ENCODE data around the gene MORF4L1.

MORF4L1 gene

DNA sequence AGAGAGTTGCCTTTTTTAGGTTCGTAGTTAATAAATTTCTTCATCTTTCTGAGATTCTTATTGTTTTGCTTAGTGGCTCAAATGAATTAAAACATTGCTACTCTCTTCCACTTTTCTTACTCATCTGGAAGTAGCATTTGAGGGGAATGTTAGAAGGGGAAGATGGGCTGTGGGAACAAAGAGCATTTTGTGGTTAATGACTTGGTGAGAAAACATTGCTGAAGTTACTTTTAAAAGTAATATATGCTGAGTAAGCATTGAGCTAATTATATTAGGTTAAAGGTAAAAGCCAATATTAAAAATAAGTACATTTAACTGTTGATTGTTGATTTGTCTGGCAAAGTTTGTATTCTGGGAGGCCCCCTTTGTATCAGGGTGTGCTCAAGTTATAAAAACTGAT is 5.7 kb downstream of the MORF4L1 start:
- H3K4me3 ChIP-seq (ENCODE audit: low read depth, low read length): no peak overlapping the region
- TF ChIP-seq, protein P1, sequence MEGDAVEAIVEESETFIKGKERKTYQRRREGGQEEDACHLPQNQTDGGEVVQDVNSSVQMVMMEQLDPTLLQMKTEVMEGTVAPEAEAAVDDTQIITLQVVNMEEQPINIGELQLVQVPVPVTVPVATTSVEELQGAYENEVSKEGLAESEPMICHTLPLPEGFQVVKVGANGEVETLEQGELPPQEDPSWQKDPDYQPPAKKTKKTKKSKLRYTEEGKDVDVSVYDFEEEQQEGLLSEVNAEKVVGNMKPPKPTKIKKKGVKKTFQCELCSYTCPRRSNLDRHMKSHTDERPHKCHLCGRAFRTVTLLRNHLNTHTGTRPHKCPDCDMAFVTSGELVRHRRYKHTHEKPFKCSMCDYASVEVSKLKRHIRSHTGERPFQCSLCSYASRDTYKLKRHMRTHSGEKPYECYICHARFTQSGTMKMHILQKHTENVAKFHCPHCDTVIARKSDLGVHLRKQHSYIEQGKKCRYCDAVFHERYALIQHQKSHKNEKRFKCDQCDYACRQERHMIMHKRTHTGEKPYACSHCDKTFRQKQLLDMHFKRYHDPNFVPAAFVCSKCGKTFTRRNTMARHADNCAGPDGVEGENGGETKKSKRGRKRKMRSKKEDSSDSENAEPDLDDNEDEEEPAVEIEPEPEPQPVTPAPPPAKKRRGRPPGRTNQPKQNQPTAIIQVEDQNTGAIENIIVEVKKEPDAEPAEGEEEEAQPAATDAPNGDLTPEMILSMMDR (IDR thresholded peaks at IDR 0.05; ENCODE audit: control insufficient read depth, extremely low read depth, insufficient read depth): no peak
- no peak for DNase-seq (ENCODE audit: low read depth)

DNA sequence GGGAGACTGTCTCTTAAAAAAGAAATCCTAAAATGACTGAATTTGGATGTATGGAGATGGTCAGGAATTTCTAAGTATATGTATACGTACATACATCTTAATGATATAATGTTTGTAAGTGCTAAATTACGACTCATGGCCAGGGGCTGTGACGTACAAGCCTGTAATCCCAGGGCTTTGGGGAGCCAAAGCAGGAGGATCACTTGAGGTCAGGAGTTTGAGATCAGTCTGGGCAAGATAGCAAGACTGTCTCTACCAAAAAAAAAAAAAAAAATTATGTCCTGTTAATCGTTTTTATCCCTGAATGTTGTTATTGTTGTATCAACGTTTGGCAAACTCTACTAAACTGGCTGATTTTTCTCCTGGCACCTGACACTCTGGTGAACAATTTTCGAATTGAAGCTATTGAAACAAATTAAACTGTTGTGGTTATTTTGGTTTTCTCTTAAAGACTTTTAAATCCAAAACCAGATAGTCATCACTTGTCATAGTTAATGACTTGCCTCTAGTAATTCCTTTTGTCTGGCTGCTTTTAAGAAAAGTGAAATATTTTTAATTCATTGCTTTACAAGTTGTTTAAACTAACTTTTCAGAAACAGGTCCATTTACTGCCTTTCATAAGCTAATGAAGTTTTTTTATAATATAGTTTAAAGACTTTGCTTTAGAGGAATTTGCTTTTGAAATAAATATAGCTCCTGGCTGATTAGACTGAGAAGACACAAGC is 7.0 kb downstream of the MORF4L1 start:
- TF ChIP-seq, protein P1 (IDR thresholded peaks at IDR 0.05; ENCODE audit: control insufficient read depth, extremely low read depth, insufficient read depth): no peak
- H3K4me3 ChIP-seq (ENCODE audit: low read depth, low read length): no peak overlapping the region
- DNase-seq (ENCODE audit: low read depth): no peak

DNA sequence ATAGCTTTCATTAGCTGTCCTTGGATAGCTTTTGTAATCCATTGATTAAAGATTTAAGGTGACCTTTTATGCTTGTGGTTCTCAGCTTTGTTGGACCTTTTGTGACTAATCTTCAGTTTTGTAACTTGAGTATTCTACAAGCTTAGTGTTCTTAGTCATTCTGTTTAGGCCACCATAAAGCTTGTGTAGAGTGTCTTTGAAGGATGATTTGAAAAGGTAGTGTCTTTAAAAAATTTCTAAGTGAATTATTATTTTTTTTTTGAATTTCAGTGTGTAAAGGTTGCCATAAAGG is 7.5 kb downstream of the MORF4L1 start:
- TF ChIP-seq, protein P1 (IDR thresholded peaks at IDR 0.05; ENCODE audit: control insufficient read depth, extremely low read depth, insufficient read depth): no peak

DNA sequence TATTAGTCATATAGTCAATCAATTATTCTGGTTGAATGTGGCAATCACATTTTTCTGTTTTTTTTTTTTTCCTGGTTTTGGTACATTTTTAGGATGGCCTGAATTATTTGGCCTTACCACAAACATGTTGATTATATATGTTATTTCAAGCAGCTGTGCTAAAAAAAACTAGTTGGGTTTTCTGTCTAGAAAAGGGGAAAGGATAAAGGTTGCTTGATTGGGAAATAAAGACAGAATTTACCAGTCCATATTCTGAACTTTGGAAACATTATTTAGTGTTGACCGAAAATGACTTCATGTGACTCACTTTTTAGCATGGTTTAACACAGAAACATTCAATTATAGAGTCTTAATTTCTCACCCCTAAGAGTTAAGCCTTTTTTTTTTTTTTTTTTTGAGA is 8.1 kb downstream of the MORF4L1 start:
- no peak for DNase-seq (ENCODE audit: low read depth)
- TF ChIP-seq, protein P1 (IDR thresholded peaks at IDR 0.05; ENCODE audit: control insufficient read depth, extremely low read depth, insufficient read depth): no peak
- no peak overlapping the region for H3K4me3 ChIP-seq (ENCODE audit: low read depth, low read length)

More for the DNA sequence above, 7.5 kb downstream of the MORF4L1 start:
- H3K4me3 ChIP-seq (ENCODE audit: low read depth, low read length): no peak overlapping the region
- no peak for DNase-seq (ENCODE audit: low read depth)

DNA sequence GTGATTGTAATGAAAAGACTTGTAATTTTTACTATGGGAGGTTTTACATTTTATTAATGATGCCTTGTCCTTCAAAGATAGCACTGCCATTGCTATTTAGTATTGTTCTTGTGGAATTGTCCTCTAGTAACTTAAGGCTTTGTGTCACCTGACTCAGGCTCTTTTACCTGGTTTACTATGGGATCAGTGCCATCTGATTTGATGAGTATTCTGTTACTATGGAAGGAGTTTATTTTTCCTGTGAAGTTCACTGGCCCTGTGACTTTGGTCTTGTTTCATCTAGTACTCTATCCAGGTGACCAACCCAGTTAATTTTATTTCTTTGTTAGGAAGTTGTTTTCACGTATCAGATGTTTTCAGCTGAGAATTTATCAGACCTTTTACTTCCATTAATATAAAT is 9.0 kb downstream of the MORF4L1 start:
- no peak overlapping the region for H3K4me3 ChIP-seq (ENCODE audit: low read depth, low read length)
- DNase-seq (ENCODE audit: low read depth): no peak
- TF ChIP-seq, protein P1 (IDR thresholded peaks at IDR 0.05; ENCODE audit: control insufficient read depth, extremely low read depth, insufficient read depth): no peak

DNA sequence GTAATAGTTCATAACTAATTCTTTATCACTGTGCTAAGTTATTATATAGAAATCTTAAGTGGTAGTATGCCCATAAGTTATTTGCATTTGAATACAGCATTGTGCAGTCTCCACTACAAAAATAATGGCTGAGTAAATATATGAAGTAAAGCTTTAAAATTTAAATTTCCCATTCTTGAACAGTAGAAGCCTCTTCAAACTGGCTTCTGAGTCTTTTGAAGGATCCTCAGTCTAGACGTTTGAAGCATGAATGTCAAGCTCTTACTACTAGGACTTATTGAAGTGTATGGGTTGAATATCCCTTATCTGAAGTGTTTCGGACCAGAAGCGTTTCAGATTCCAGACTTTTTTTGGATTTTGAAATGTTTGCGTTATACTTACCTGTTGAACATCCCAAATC is 16.3 kb downstream of the MORF4L1 start:
- TF ChIP-seq, protein P1 (IDR thresholded peaks at IDR 0.05; ENCODE audit: control insufficient read depth, extremely low read depth, insufficient read depth): no peak
- H3K4me3 ChIP-seq (ENCODE audit: low read depth, low read length): no peak overlapping the region

DNA sequence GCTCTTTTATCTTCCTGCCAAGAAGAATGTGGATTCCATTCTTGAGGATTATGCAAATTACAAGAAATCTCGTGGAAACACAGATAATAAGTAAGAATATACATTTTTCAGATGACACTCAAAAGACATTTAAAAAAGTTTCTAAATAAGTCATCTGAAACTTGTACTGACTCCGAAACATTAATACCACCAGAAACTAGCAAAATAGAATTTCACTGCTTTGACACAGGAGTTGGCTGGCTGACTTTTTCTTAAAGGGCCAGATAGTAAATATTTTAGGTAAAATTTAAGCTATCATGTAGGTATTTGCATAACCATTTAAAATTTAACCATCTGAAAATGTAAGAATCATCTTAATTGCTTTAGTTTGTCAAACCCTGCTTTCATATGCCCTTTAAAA is 20.8 kb downstream of the MORF4L1 start:
- no peak for DNase-seq (ENCODE audit: low read depth)
- no peak overlapping the region for H3K4me3 ChIP-seq (ENCODE audit: low read depth, low read length)
- TF ChIP-seq, protein P1 (IDR thresholded peaks at IDR 0.05; ENCODE audit: control insufficient read depth, extremely low read depth, insufficient read depth): no peak

More for the DNA sequence above, 16.3 kb downstream of the MORF4L1 start:
- no peak for DNase-seq (ENCODE audit: low read depth)
